Upper lobe of left lung (tissue), 4 donors: ENCODE data around the gene SDF2L1.

Experiments
- CTCF ChIP-seq, 6 experiments: fragments of 450-650 bp in 4 of 6; fragments of 200-600 bp in 2 of 6; sonication (generic) in 2 of 6; IDR thresholded peaks; one replicate each; pipeline ENCODE4 v1.5.1; 2016 to 2019; ENCODE audit warnings: antibody characterized with exemption in 6 of 6
- EP300 ChIP-seq, 4 donors: sonication (generic); formaldehyde crosslinking; IDR thresholded peaks; one replicate each; pipeline ENCODE4 v1.5.1; 2017; ENCODE audit warnings: antibody characterized with exemption in 4 of 4, control low read depth in 2 of 4
- POLR2A ChIP-seq, 4 donors: fragments of 450-650 bp; IDR thresholded peaks; one replicate each; pipeline ENCODE4 v1.5.1; 2016 to 2017; ENCODE audit warnings: antibody characterized with exemption in 4 of 4, mild to moderate bottlenecking in 2 of 4
- POLR2AphosphoS5 ChIP-seq, 2 donors: sonication (generic); formaldehyde crosslinking; IDR thresholded peaks; one replicate each; pipeline ENCODE4 v1.5.1; 2017; ENCODE audit warnings: antibody characterized with exemption in 2 of 2

- TF ChIP-seq CTCF (IDR thresholded peaks at IDR 0.05) (no peak), POLR2AphosphoS5 (IDR thresholded peaks at IDR 0.05) (no peak), EP300 (IDR thresholded peaks at IDR 0.05) (no peak), POLR2A (IDR thresholded peaks at IDR 0.05) (no peak)
Measured at GRCh38 chr22:21652547-21653545, 10.7 kb downstream of the SDF2L1 start.
